BE2C (cell line): ENCODE data around the gene ATP9B.

Source experiments
- DNase-seq: peaks from one replicate; pipeline ENCODE4 v3.0.0-alpha.2; 2020
- H3K27me3 ChIP-seq: fragments of 250-450 bp; sonication (Bioruptor Pico); 2 replicates; pipeline ENCODE4 v1.5.1; 2020; ENCODE audit warnings: mild to moderate bottlenecking
- H3K36me3 ChIP-seq: fragments of 250-450 bp; sonication (Bioruptor Pico); 2 replicates; pipeline ENCODE4 v1.5.1; 2020; ENCODE audit warnings: mild to moderate bottlenecking
- H3K4me1 ChIP-seq: fragments of 250-450 bp; sonication (Bioruptor Pico); 2 replicates; pipeline ENCODE4 v1.5.1; 2020
- H3K4me3 ChIP-seq: 2 replicates; pipeline ENCODE4 v1.5.1; 2011; ENCODE audit warnings: low read depth, low read length
- H3K9me3 ChIP-seq: fragments of 250-450 bp; sonication (Bioruptor Pico); 2 replicates; pipeline ENCODE4 v1.5.1; 2020
- CTCF ChIP-seq: IDR thresholded peaks from 2 replicates; pipeline ENCODE4 v1.5.1; 2012; ENCODE audit warnings: mild to moderate bottlenecking, low read depth, low read length

The ATP9B gene

GRCh38 chr18:79413025-79413424 lies 343.8 kb downstream of the ATP9B start:
- Histone ChIP-seq H3K4me1 (no peaks in the 10 kb centered on the region), H3K9me3 (no peaks in the 10 kb centered on the region), H3K27me3 (no peaks in the 10 kb centered on the region), H3K4me3 (no peak overlapping the region), H3K36me3 (no peaks in the 10 kb centered on the region)
- DNase-seq = no peak
- no peak for TF ChIP-seq CTCF

- no peak for TF ChIP-seq CTCF
- DNase-seq = no peak
- H3K36me3 ChIP-seq = no peaks in the 10 kb centered on the region
Observed at GRCh38 chr18:79413426-79413825, 344.2 kb downstream of the ATP9B start.

GRCh38 chr18:79413901-79414300 lies 344.7 kb downstream of the ATP9B start:
- DNase-seq = no peak
- Histone ChIP-seq H3K4me3 (no peak overlapping the region), H3K27me3 (no peaks in the 10 kb centered on the region), H3K36me3 (no peaks in the 10 kb centered on the region), H3K4me1 (no peaks in the 10 kb centered on the region), H3K9me3 (no peaks in the 10 kb centered on the region)
- TF ChIP-seq CTCF = no peak

More at GRCh38 chr18:79413426-79413825, 344.2 kb downstream of the ATP9B start:
- H3K4me3 ChIP-seq = no peak overlapping the region
- H3K9me3 ChIP-seq = no peaks in the 10 kb centered on the region
- H3K4me1 ChIP-seq = no peaks in the 10 kb centered on the region
- H3K27me3 ChIP-seq = no peaks in the 10 kb centered on the region

GRCh38 chr18:79416022-79416676 lies 347.0 kb downstream of the ATP9B start:
- Histone ChIP-seq H3K27me3 (no peaks in the 10 kb centered on the region), H3K9me3 (no peaks in the 10 kb centered on the region), H3K36me3 (no peaks in the 10 kb centered on the region), H3K4me1 (no peaks in the 10 kb centered on the region), H3K4me3 (no peak overlapping the region)
- DNase-seq = no peak
- no peak for TF ChIP-seq CTCF

GRCh38 chr18:79416677-79417052 lies 347.5 kb downstream of the ATP9B start:
- Histone ChIP-seq H3K36me3 (no peaks in the 10 kb centered on the region), H3K4me3 (no peak overlapping the region), H3K9me3 (no peaks in the 10 kb centered on the region), H3K4me1 (no peaks in the 10 kb centered on the region), H3K27me3 (no peaks in the 10 kb centered on the region)
- no peak for TF ChIP-seq CTCF
- DNase-seq = no peak

- H3K27me3 ChIP-seq = no peaks in the 10 kb centered on the region
- no peak for TF ChIP-seq CTCF
- no peaks in the 10 kb centered on the region for H3K36me3 ChIP-seq
- H3K9me3 ChIP-seq = no peaks in the 10 kb centered on the region
- no peak for DNase-seq
- no peaks in the 10 kb centered on the region for H3K4me1 ChIP-seq
- H3K4me3 ChIP-seq = no peak overlapping the region
Observed at GRCh38 chr18:79418236-79418635, 349.0 kb downstream of the ATP9B start.
